Body of pancreas (tissue), 4 donors: ENCODE data around the gene TLCD3A. TPM values are rescaled to one million over a fixed set of nuclear protein-coding genes. Genes with fewer than 3 reads are reported as not detected.
"Not testable (repeated sequence)": the region's sequence is repeated elsewhere in the genome, so short reads cannot be mapped to it uniquely, and the experiment has no call there.

Experiments
- ATAC-seq: fragments of 150-250 bp; one replicate; pipeline ENCODE4 v1.9.1; 2016
- DNase-seq, 4 donors: peaks; one replicate each; pipeline ENCODE4 v3.0.0-alpha.2; 2019
- H3K27ac ChIP-seq, 4 donors: fragments of 200-600 bp; sonication (generic); 1 replicate in 3 of 4; 2 replicates in 1 of 4; pipeline versions ENCODE4 v1.5.1 to v1.6.1; 2016 to 2019; ENCODE audit warnings: mild to moderate bottlenecking in 1 of 4, mixed read lengths in 1 of 4, moderate library complexity in 1 of 4
- H3K27me3 ChIP-seq, 2 donors: fragments of 200-600 bp; sonication (generic); one replicate each; pipeline ENCODE4 v1.6.0; 2016; ENCODE audit warnings: mild to moderate bottlenecking in 1 of 2
- H3K36me3 ChIP-seq, 2 donors: fragments of 200-600 bp; sonication (generic); replicated peaks in 1 of 2; 2 replicates each; pipeline ENCODE4 v1.5.1; 2016; ENCODE audit warnings: low read depth in 2 of 2; ENCODE audit not compliant: insufficient read depth in 1 of 2
- H3K4me1 ChIP-seq: fragments of 200-600 bp; sonication (generic); one replicate; pipeline ENCODE4 v1.6.0; 2016
- H3K4me3 ChIP-seq, 2 donors: fragments of 200-600 bp; sonication (generic); 1 replicate in 1 of 2; 2 replicates in 1 of 2; pipeline ENCODE4 v1.5.1; 2016 to 2019
- H3K9me3 ChIP-seq, 3 donors: fragments of 200-600 bp; sonication (generic); 1 replicate in 2 of 3; 2 replicates in 1 of 3; pipeline ENCODE4 v1.5.1; 2016
- POLR2A ChIP-seq, 3 donors: fragments of 450-650 bp; IDR thresholded peaks; one replicate each; pipeline ENCODE4 v1.6.1; 2016; ENCODE audit warnings: antibody characterized with exemption in 3 of 3, mild to moderate bottlenecking in 2 of 3
- WGBS, 2 donors: methylation state at CpG; one replicate each; pipeline ENCODE4 v1.1.5; 2017; 5-methylcytosine and 5-hydroxymethylcytosine counted together
- intact Hi-C: fragments of 100-400 bp; cut with DNase I; formaldehyde crosslinking; loops from one replicate; pipeline ENCODE4 v1.15.1; 2023
- total RNA-seq, 2 donors: library from RNA; depleted of rRNA; stranded (reverse); fragments of >200 nt; gene quantifications; one replicate each; pipeline ENCODE4 v1.1.0, GENCODE V29; 2016
- TF ChIP-seq, protein P1 (sequence below), 7 experiments: fragments of 450-650 bp in 4 of 7; fragments of 200-600 bp in 3 of 7; sonication (generic) in 3 of 7; IDR thresholded peaks; one replicate each; pipeline ENCODE4 v1.5.1; 2016 to 2019; ENCODE audit warnings: antibody characterized with exemption in 7 of 7

Gene TLCD3A
- total RNA-seq, 2 donors from 2014 or later = 3.6 to 7.9 TPM

DNA sequence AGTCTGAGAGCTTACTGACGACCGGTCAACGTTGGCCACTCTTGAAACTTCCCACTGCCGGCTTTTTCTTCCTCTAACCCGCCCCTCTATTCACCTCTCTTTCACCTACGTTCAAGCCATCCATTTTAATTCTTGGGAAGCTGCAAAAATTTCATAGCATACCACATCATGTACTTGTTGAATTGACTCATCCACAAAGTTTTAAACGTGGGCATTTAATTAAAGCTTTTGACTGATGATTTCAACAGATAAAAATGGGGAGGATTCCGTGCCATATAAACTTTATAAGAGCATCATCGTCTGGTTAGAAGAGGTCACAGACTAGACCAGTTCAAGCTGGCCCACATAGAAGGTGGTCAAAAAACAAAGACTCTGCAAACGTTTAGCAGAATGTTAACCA, 40.3 kb upstream of the TLCD3A start:
- intact Hi-C loops = no loop called here
- Histone ChIP-seq H3K4me3 (no peak overlapping the region), H3K27me3 (no peaks in the 10 kb centered on the region), H3K36me3 (peaks cover 0 to 8% of the 10 kb centered on the region in 2 donors), H3K9me3 (no peaks in the 10 kb centered on the region), H3K27ac (no peak overlapping the region), H3K4me1 (no peaks in the 10 kb centered on the region)
- no peak for TF ChIP-seq POLR2A (IDR thresholded peaks at IDR 0.05)
- DNase-seq (no peak), ATAC-seq (no peak)
- WGBS, 2 donors = 82 to 83% methylated on average over 10 of the region's 10 CpGs

DNA sequence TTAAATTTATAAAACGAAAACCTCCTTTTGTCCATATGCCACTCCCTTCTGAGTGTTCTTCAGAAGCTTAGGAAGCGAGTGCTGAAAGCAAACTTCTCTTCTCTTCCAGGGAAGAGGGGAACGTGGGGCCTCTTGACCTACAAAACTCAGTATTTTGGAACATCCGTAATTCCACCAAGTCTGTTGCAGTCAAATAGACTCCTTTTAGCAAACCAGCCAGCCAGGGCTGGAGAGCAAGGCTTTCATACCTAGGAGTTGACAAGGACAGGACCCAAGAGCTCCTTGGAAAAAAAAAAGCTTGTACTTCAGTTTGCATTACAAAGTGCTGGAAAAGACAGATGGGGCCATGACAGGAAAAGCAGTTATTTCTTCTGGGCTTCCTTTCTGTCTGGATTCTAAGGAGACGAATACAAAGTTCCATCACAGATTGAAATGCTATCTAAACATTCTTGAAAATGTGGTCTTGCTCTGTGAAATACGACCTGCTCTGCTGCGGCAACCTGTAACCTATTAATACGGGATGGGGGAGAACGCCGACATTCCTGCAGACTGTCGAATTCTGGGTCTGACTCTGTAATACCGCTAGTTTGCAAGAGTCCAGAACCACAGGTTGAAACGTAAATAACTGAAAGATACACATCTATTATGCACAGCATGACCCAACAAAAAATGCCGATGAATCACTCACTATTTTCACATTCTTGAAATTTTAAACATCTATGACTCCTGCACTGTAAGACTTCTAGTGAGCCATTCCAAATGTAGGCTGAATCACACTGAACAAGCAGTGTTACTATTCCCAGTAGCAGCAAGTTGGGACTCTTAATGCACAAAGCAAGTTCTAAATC, 38.4 kb upstream of the TLCD3A start:
- WGBS, 2 donors = 85 to 88% methylated on average over 14 of the region's 14 CpGs
- Histone ChIP-seq H3K36me3 (peaks cover 0 to 12% of the 10 kb centered on the region in 2 donors), H3K27me3 (no peaks in the 10 kb centered on the region), H3K4me1 (no peaks in the 10 kb centered on the region), H3K9me3 (no peaks in the 10 kb centered on the region), H3K27ac (no peak overlapping the region), H3K4me3 (no peak overlapping the region)
- ATAC-seq = no peak
- TF ChIP-seq, protein P1, sequence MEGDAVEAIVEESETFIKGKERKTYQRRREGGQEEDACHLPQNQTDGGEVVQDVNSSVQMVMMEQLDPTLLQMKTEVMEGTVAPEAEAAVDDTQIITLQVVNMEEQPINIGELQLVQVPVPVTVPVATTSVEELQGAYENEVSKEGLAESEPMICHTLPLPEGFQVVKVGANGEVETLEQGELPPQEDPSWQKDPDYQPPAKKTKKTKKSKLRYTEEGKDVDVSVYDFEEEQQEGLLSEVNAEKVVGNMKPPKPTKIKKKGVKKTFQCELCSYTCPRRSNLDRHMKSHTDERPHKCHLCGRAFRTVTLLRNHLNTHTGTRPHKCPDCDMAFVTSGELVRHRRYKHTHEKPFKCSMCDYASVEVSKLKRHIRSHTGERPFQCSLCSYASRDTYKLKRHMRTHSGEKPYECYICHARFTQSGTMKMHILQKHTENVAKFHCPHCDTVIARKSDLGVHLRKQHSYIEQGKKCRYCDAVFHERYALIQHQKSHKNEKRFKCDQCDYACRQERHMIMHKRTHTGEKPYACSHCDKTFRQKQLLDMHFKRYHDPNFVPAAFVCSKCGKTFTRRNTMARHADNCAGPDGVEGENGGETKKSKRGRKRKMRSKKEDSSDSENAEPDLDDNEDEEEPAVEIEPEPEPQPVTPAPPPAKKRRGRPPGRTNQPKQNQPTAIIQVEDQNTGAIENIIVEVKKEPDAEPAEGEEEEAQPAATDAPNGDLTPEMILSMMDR (IDR thresholded peaks at IDR 0.05) = no peak
- no peak for TF ChIP-seq POLR2A (IDR thresholded peaks at IDR 0.05)
- peak in 1 of 4 donors; percentile 2 for DNase-seq
- intact Hi-C loops = no loop called here

DNA sequence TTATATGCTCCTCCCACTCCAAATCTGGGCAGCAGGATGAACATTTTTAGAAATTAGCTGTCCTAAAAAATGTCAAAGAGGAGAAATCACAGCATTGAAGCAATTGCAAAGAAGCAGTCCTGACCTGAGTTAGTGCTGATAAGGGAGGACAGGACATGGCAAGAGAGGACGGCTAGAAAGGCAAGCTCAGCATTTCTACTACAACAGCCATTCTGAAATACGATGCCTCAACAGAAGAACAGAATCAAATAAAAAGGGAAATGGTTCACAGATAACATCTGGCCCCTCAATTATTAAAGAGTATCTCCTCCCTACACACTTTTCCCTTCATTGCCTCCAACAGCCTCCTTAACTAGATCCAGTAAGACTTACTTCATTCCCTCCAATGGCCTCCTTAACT, 36.0 kb upstream of the TLCD3A start:
- Histone ChIP-seq H3K36me3 (peaks cover 0 to 12% of the 10 kb centered on the region in 2 donors), H3K27me3 (no peaks in the 10 kb centered on the region), H3K4me3 (no peak overlapping the region), H3K4me1 (no peaks in the 10 kb centered on the region), H3K27ac (no peak overlapping the region), H3K9me3 (no peaks in the 10 kb centered on the region)
- no peak for TF ChIP-seq POLR2A (IDR thresholded peaks at IDR 0.05)
- TF ChIP-seq, protein P1 (IDR thresholded peaks at IDR 0.05) = no peak
- DNase-seq (no peak), ATAC-seq (no peak)
- intact Hi-C loops = no loop called here
- WGBS, 2 donors = 79 to 81% methylated on average over 2 of the region's 2 CpGs

DNA sequence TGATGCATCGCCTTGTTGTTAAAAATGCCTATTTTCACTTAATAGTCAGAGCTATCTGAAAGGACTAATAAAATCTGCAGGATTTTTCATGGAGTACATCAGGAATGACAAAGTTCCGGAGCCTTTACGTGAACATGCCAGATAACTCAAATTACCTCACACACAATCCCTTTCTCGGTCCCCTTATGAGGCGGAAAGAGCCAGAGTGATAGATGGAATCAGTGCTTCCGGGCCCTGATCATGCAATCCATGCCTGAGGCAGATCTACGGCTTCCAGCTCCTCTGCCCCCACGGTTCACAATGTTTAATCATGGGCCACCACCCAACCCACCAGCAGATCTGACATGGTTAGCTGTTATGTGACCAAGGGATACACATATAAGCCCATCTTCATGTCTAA, 34.7 kb upstream of the TLCD3A start:
- H3K36me3 ChIP-seq = peaks cover 0 to 12% of the 10 kb centered on the region in 2 donors
- H3K27ac ChIP-seq = no peak overlapping the region
- H3K4me3 ChIP-seq = no peak overlapping the region
- no peak for ATAC-seq
- H3K4me1 ChIP-seq = no peaks in the 10 kb centered on the region
- TF ChIP-seq, protein P1 (IDR thresholded peaks at IDR 0.05) = no peak
- no peak for TF ChIP-seq POLR2A (IDR thresholded peaks at IDR 0.05)
- H3K9me3 ChIP-seq = no peaks in the 10 kb centered on the region
- H3K27me3 ChIP-seq = no peaks in the 10 kb centered on the region
- 92 to 93% methylated on average over 8 of the region's 8 CpGs for WGBS, 2 donors
- intact Hi-C loops = no loop called here
- no peak for DNase-seq

DNA sequence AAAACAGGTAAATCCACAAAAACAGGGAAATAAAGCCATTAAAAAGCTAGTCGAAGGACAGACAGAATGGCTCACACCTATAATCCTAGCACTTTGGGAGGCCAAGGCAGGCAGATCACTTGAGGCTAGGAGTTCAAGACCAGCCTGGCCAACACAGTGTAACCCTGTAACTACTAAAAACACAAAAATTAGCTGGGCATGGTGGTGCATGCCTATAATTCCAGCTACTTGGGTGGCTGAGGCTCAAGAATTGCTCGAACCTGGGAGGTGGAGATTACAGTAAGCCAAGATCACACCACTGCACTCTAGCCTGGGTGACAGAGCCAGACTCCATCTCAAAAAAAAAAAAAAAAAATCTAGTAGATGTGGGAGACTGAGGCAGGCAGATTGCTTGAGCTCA, 34.3 kb upstream of the TLCD3A start:
- H3K4me3 ChIP-seq, H3K4me1 ChIP-seq, DNase-seq, ATAC-seq, H3K9me3 ChIP-seq, H3K27ac ChIP-seq, intact Hi-C loops, H3K27me3 ChIP-seq: not testable (repeated sequence)
- 71 to 80% methylated on average over 2 of the region's 2 CpGs for WGBS, 2 donors
- H3K36me3 ChIP-seq = peaks cover 0 to 12% of the 10 kb centered on the region in 2 donors

DNA sequence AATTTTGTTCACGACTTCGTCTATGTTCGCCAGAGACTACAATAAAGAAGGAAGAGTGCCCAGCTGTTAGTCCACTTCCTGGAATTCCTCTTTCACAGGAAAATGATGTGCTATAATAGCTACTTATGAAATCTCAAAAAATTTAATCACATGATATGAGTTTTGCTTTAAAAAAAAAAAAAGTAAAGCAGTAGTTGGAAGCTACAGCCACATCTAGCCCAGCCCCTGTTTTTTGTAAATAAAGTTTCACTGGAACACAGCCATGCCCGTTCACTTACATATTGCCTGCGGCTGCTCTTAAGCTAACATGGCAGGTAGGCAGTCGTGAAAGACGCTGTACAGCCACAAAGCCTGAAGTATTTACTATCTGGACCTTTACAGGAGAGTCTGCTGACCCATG, 33.1 kb upstream of the TLCD3A start:
- TF ChIP-seq, protein P1 (IDR thresholded peaks at IDR 0.05) = no peak
- TF ChIP-seq POLR2A (IDR thresholded peaks at IDR 0.05) = no peak
- no peak overlapping the region for H3K27ac ChIP-seq
- DNase-seq (peak in 1 of 4 donors; percentile 24), ATAC-seq (no peak)
- WGBS, 2 donors = 52 to 76% methylated on average over 7 of the region's 7 CpGs
- no peak overlapping the region for H3K4me3 ChIP-seq
- H3K9me3 ChIP-seq = no peaks in the 10 kb centered on the region
- intact Hi-C loops = no loop called here
- H3K4me1 ChIP-seq = no peaks in the 10 kb centered on the region
- H3K36me3 ChIP-seq = peaks cover 0 to 12% of the 10 kb centered on the region in 2 donors
- no peaks in the 10 kb centered on the region for H3K27me3 ChIP-seq
